ENCODE data around the gene KPTN.

Gene KPTN

DNA sequence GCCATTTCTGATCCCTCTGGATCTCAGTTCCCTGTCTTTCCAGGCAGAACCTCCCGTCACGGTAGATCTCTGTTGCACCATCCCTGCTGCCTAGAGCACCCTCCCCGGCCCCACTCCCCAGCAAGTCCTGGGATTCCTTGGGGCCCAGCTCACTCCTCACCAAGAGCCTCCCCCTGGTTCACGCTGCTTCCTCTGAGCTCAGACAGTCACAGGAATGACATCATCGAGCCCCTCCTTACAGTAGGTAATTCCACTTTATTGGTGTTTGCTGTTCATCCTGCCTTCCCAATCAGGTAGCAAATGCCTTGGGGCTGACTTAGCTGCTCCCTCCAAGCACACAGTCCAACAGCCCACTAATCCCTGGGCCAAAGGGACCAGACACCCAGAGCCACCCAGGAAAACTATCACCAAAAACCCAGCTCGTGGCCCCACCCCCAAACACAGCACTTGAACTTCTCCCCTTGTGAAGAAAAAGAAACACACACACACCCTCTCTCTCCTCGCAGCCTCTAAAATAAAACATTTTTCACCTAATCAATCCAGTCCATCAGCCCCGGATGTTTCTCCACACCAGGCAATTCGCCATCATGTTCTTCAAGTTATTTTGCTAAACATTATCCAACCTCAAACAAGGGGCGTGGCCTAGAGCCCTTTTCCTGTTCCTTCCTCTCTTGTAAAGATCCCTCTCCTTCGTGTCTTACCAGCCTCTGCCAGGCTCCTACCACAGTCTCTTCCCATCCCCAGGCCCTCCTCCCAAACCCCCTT is 28.3 kb upstream of the KPTN start:
- Mint-ChIP-seq H3K9me3 (no peaks in the 10 kb centered on the region), H3K27ac (peak overlapping the region; percentile 99), H3K4me1 (peaks cover 85% of the 10 kb centered on the region), H3K36me3 (peaks cover 29% of the 10 kb centered on the region), H3K4me3 (peak overlapping the region; percentile 100)
- DNase-seq (ENCODE audit: low spot score in 2 of 2) (no peak), ATAC-seq (no peak)

- no peak for DNase-seq (ENCODE audit: low spot score in 2 of 2)
- Mint-ChIP-seq H3K4me3 (peak overlapping the region; percentile 100), H3K4me1 (peaks cover 81% of the 10 kb centered on the region), H3K9me3 (no peaks in the 10 kb centered on the region), H3K36me3 (peaks cover 32% of the 10 kb centered on the region), H3K27ac (peak overlapping the region; percentile 99)
- no peak for ATAC-seq
These were observed 27.7 kb upstream of the KPTN start for GRCh38 chr19:47511681-47512080.

DNA sequence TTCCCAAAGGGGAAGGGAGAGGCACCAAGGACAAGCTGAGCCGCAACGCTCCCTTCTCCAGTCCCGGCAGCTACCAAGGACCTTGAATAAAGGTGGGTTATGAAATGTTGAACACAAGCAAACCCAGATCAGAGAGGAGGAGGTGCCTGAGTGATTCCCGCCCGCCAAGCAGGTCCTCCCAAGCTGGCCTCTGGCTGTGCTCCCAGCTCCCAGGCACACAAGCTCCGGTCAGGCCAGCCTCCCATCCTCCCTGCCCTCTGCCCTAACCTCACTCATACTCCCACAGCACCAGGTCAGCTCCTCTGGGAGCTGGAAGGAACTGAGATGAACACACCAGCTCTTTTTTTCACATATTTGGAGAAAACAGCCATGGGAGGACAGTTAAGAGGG is 27.1 kb upstream of the KPTN start:
- Mint-ChIP-seq H3K36me3 (peaks cover 36% of the 10 kb centered on the region), H3K4me3 (no peak overlapping the region), H3K4me1 (peaks cover 76% of the 10 kb centered on the region), H3K27ac (peak overlapping the region; percentile 99), H3K9me3 (no peaks in the 10 kb centered on the region)
- ATAC-seq (no peak), DNase-seq (ENCODE audit: low spot score in 2 of 2) (no peak)

GRCh38 chr19:47510516-47511127 is 26.6 kb upstream of the KPTN start:
- Mint-ChIP-seq H3K4me1 (peaks cover 71% of the 10 kb centered on the region), H3K4me3 (no peak overlapping the region), H3K9me3 (no peaks in the 10 kb centered on the region), H3K27ac (peak overlapping the region; percentile 99), H3K36me3 (peaks cover 32% of the 10 kb centered on the region)
- DNase-seq (ENCODE audit: low spot score in 2 of 2) (no peak), ATAC-seq (no peak)

DNA sequence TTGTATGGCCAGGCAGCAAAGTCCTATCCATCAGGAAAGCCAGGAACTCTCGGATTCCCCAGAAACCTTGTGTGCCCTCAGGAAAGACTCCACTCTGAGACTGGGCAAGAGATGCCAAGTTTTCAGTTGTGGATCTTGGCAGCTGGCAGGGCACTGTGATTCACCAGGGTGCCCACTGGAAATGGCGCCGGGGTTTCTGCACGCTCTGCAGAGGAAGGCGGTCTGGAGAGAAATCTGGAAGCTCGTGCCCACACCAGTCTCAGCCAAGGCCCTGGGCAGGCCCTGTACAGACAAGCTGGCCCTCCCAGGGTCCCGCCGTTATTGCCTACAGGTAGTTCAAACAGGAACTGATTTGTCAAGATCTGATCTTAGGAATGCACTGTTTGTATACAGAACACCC is 26.0 kb upstream of the KPTN start:
- no peak overlapping the region for H3K4me3 Mint-ChIP-seq
- no peak for DNase-seq (ENCODE audit: low spot score in 2 of 2)
- ATAC-seq = no peak
- peaks cover 30% of the 10 kb centered on the region for H3K36me3 Mint-ChIP-seq
- no peaks in the 10 kb centered on the region for H3K9me3 Mint-ChIP-seq
- peaks cover 68% of the 10 kb centered on the region for H3K4me1 Mint-ChIP-seq
- peak overlapping the region; percentile 99 for H3K27ac Mint-ChIP-seq

DNA sequence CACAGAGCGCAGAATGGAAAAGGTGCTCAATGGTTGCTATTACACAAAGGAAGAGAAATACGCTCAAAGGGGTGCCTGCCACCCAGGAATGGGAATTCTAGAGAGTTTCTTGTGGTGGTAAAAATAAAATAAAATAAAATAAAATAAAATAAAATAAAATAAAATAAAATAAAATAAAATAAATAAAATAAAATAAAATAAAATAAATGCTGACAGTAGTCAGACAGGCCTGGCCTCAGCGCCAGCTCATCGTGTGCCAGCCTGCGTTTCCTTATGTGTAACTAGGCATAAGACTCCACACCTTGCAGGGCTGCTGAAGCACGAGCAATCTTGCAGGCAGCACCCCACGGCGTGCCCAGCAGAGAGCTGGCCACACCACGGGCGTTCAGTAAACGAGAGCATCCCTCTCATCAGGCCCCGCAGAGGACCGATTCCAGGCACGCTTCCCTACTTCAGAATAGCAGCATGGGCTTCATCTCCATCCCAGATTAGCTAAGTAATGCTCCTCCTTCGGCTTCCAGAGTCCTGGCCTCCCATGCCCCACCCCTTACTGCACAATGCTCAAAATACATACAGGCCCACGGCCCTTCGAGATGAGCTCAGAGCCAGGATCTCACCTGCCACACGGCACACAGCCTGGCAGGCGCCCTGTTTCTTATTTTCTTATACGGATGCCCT is 25.3 kb upstream of the KPTN start:
- Mint-ChIP-seq H3K27ac (peak overlapping the region; percentile 99), H3K4me1 (peaks cover 61% of the 10 kb centered on the region), H3K4me3 (no peak overlapping the region), H3K9me3 (no peaks in the 10 kb centered on the region), H3K36me3 (peaks cover 28% of the 10 kb centered on the region)
- ATAC-seq (no peak), DNase-seq (ENCODE audit: low spot score in 2 of 2) (no peak)

- peak overlapping the region; percentile 72 for H3K27ac Mint-ChIP-seq
- no peaks in the 10 kb centered on the region for H3K9me3 Mint-ChIP-seq
- no peak for ATAC-seq
- no peak overlapping the region for H3K4me3 Mint-ChIP-seq
- no peak for DNase-seq (ENCODE audit: low spot score in 2 of 2)
- peaks cover 55% of the 10 kb centered on the region for H3K4me1 Mint-ChIP-seq
- H3K36me3 Mint-ChIP-seq = peaks cover 28% of the 10 kb centered on the region
These were observed 24.7 kb upstream of the KPTN start for GRCh38 chr19:47508721-47509120.

- peaks cover 27% of the 10 kb centered on the region for H3K36me3 Mint-ChIP-seq
- peak overlapping the region; percentile 83 for H3K27ac Mint-ChIP-seq
- no peak for DNase-seq (ENCODE audit: low spot score in 2 of 2)
- H3K9me3 Mint-ChIP-seq = no peaks in the 10 kb centered on the region
- ATAC-seq = no peak
- peaks cover 49% of the 10 kb centered on the region for H3K4me1 Mint-ChIP-seq
- H3K4me3 Mint-ChIP-seq = no peak overlapping the region
These were observed 24.0 kb upstream of the KPTN start for GRCh38 chr19:47507924-47508553.

GRCh38 chr19:47507012-47507411 is 23.0 kb upstream of the KPTN start:
- Mint-ChIP-seq H3K9me3 (no peaks in the 10 kb centered on the region), H3K36me3 (peaks cover 38% of the 10 kb centered on the region)

GRCh38 chr19:47506459-47506858 is 22.4 kb upstream of the KPTN start:
- no peak for DNase-seq (ENCODE audit: low spot score in 2 of 2)
- no peak for ATAC-seq
- H3K4me3 Mint-ChIP-seq = no peak overlapping the region
- H3K27ac Mint-ChIP-seq = peak overlapping the region; percentile 83
- H3K9me3 Mint-ChIP-seq = no peaks in the 10 kb centered on the region
- H3K4me1 Mint-ChIP-seq = peaks cover 33% of the 10 kb centered on the region
- peaks cover 43% of the 10 kb centered on the region for H3K36me3 Mint-ChIP-seq

More at GRCh38 chr19:47507012-47507411, 23.0 kb upstream of the KPTN start:
- DNase-seq (ENCODE audit: low spot score in 2 of 2) = no peak
- peaks cover 38% of the 10 kb centered on the region for H3K4me1 Mint-ChIP-seq
- H3K4me3 Mint-ChIP-seq = no peak overlapping the region
- no peak for ATAC-seq
- H3K27ac Mint-ChIP-seq = peak overlapping the region; percentile 83

GRCh38 chr19:47505506-47505905 is 21.5 kb upstream of the KPTN start:
- no peak overlapping the region for H3K27ac Mint-ChIP-seq
- H3K9me3 Mint-ChIP-seq = no peaks in the 10 kb centered on the region
- no peak overlapping the region for H3K4me3 Mint-ChIP-seq
- DNase-seq (ENCODE audit: low spot score in 2 of 2) = no peak
- H3K36me3 Mint-ChIP-seq = peaks cover 49% of the 10 kb centered on the region
- peaks cover 23% of the 10 kb centered on the region for H3K4me1 Mint-ChIP-seq
- ATAC-seq = no peak

DNA sequence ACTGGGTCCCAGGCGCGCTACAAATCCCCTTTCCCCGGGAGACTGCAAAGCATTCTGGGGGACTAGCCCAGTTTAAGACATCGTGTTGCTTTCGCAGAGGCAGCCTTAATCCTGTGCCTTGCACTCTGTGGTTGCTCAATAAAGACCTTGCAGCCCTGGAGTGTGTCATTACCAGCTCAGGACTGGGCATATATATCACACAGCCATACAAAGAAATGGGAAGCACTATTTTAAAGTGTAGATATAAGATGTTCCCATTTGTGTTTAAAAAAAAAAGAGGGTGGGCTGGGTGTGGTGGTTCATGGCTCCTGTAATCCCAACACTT is 19.8 kb upstream of the KPTN start:
- Mint-ChIP-seq H3K9me3 (no peaks in the 10 kb centered on the region), H3K36me3 (peaks cover 57% of the 10 kb centered on the region), H3K27ac (peak overlapping the region; percentile 50), H3K4me1 (peaks cover 19% of the 10 kb centered on the region), H3K4me3 (no peak overlapping the region)
- DNase-seq (ENCODE audit: low spot score in 2 of 2) (no peak), ATAC-seq (no peak)

DNA sequence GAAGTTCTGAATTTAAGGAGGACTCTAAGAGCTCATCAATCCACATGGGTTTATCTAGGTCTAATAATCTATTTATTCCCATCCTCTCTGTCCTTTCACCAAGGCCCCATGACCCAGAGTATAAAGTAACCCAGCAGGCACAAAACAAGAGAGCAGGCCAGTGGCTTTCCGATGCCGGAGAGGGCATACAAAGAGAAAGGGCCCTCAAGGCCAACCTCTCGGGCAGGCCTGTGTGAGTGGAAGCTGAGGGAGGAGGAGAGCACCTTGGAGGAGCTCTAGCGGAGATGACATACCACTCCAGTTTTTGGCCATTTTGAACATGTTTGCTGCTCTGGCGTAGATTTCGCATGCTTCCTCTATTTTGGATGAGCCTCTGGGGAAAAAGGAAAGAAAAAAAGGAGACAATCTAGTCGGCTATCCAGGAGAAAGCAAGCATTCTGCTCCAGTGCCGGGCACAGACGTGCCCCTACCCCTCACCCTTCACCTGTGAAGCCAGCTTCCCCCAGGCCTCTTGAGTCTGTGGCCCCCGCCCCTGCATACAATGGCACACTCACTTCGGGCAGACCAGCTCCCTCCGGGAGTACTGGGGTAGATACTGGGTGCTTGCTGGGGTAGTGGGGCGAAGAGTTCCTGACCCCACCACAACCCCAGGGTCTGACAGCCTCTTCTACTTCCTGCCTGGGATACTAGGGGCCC is 19.3 kb upstream of the KPTN start:
- no peak for DNase-seq (ENCODE audit: low spot score in 2 of 2)
- peaks cover 57% of the 10 kb centered on the region for H3K36me3 Mint-ChIP-seq

GRCh38 chr19:47499863-47500830 is 16.1 kb upstream of the KPTN start:
- Mint-ChIP-seq H3K36me3 (peaks cover 46% of the 10 kb centered on the region), H3K9me3 (no peaks in the 10 kb centered on the region), H3K4me3 (no peak overlapping the region), H3K27ac (peak overlapping the region; percentile 68), H3K4me1 (peaks cover 13% of the 10 kb centered on the region)
- ATAC-seq = no peak
- no peak for DNase-seq (ENCODE audit: low spot score in 2 of 2)

More for the DNA sequence above, 19.3 kb upstream of the KPTN start:
- no peak for ATAC-seq
- H3K27ac Mint-ChIP-seq = peak overlapping the region; percentile 50
- H3K9me3 Mint-ChIP-seq = no peaks in the 10 kb centered on the region
- peaks cover 19% of the 10 kb centered on the region for H3K4me1 Mint-ChIP-seq
- H3K4me3 Mint-ChIP-seq = no peak overlapping the region
